Trophoblast cell (in vitro differentiated cells and primary cell): ENCODE data around the gene XXYLT1.
"Not testable (repeated sequence)": the region's sequence is repeated elsewhere in the genome, so short reads cannot be mapped to it uniquely, and the experiment has no call there.

ENCODE experiments used
- DNase-seq, 2 donors: peaks; one replicate each; pipeline ENCODE4 v3.0.0-alpha.2; 2016
- H2AFZ ChIP-seq: 2 replicates; pipeline ENCODE4 v1.6.1; 2013; ENCODE audit warnings: low read length, moderate library complexity, mild to moderate bottlenecking; ENCODE audit not compliant: insufficient read depth, poor library complexity
- H2AK5ac ChIP-seq: 2 replicates; pipeline ENCODE4 v1.6.1; 2013; ENCODE audit warnings: mild to moderate bottlenecking, low read length
- H2BK120ac ChIP-seq: 2 replicates; pipeline ENCODE4 v1.6.1; 2013; ENCODE audit warnings: low read length, mild to moderate bottlenecking, moderate library complexity; ENCODE audit not compliant: insufficient read depth, poor library complexity
- H2BK12ac ChIP-seq: 2 replicates; pipeline ENCODE4 v1.6.1; 2013; ENCODE audit warnings: mild to moderate bottlenecking, low read length, moderate library complexity
- H2BK5ac ChIP-seq: 2 replicates; pipeline ENCODE4 v1.6.1; 2013; ENCODE audit warnings: low read length, low read depth, moderate library complexity, mild to moderate bottlenecking; ENCODE audit not compliant: poor library complexity
- H3K14ac ChIP-seq: 2 replicates; pipeline ENCODE4 v1.6.1; 2013; ENCODE audit warnings: mild to moderate bottlenecking, low read length
- H3K18ac ChIP-seq: 2 replicates; pipeline ENCODE4 v1.6.1; 2013; ENCODE audit warnings: mild to moderate bottlenecking, low read length
- H3K23ac ChIP-seq: 2 replicates; pipeline ENCODE4 v1.6.1; 2013; ENCODE audit warnings: low read length
- H3K27ac ChIP-seq: 2 replicates; pipeline ENCODE4 v1.5.1; 2013; ENCODE audit warnings: low read depth, mild to moderate bottlenecking, inconsistent platforms, low read length, moderate library complexity
- H3K27me3 ChIP-seq: 2 replicates; pipeline ENCODE4 v1.6.1; 2013; ENCODE audit warnings: inconsistent platforms, mild to moderate bottlenecking, low read length, moderate library complexity; ENCODE audit not compliant: insufficient read depth
- H3K36me3 ChIP-seq, 2 experiments: 1 replicate in 1 of 2; 2 replicates in 1 of 2; pipeline ENCODE4 v1.6.1; 2013; ENCODE audit warnings: low read length in 2 of 2, mild to moderate bottlenecking in 2 of 2, moderate library complexity in 1 of 2; ENCODE audit not compliant: insufficient read depth in 2 of 2, control insufficient read depth in 1 of 2
- H3K4ac ChIP-seq: 2 replicates; pipeline ENCODE4 v1.6.1; 2013; ENCODE audit warnings: low read depth, mild to moderate bottlenecking, low read length, moderate library complexity
- H3K4me1 ChIP-seq, 2 experiments: 1 replicate in 1 of 2; 2 replicates in 1 of 2; pipeline ENCODE4 v1.6.1; 2013; ENCODE audit warnings: low read length in 2 of 2, mild to moderate bottlenecking in 2 of 2, moderate library complexity in 1 of 2; ENCODE audit not compliant: insufficient read depth in 2 of 2, control insufficient read depth in 1 of 2
- H3K4me2 ChIP-seq: 2 replicates; pipeline ENCODE4 v1.6.1; 2013; ENCODE audit warnings: inconsistent platforms, mild to moderate bottlenecking, low read length, moderate library complexity
- H3K4me3 ChIP-seq: 2 replicates; pipeline ENCODE4 v1.5.1; 2013; ENCODE audit warnings: mild to moderate bottlenecking, low read depth, low read length, inconsistent platforms
- H3K79me1 ChIP-seq: one replicate; pipeline ENCODE4 v1.6.1; 2013; ENCODE audit warnings: low read length
- H3K79me2 ChIP-seq: 2 replicates; pipeline ENCODE4 v1.6.1; 2013; ENCODE audit warnings: low read length, mild to moderate bottlenecking; ENCODE audit not compliant: control insufficient read depth, insufficient read depth, poor library complexity
- H3K9ac ChIP-seq: 2 replicates; pipeline ENCODE4 v1.6.1; 2013; ENCODE audit warnings: mild to moderate bottlenecking, low read length
- H3K9me3 ChIP-seq: 2 replicates; pipeline ENCODE4 v1.6.1; 2013; ENCODE audit warnings: low read depth, mild to moderate bottlenecking, control low read depth, inconsistent platforms, low read length; ENCODE audit not compliant: insufficient read depth
- H4K12ac ChIP-seq: 2 replicates; pipeline ENCODE4 v1.6.1; 2013; ENCODE audit warnings: low read depth, mild to moderate bottlenecking, low read length, moderate library complexity
- H4K8ac ChIP-seq: 2 replicates; pipeline ENCODE4 v1.6.1; 2013; ENCODE audit warnings: low read depth, mild to moderate bottlenecking, low read length, moderate library complexity
- H4K91ac ChIP-seq: one replicate; pipeline ENCODE4 v1.6.1; 2013; ENCODE audit warnings: low read depth, mild to moderate bottlenecking, low read length, moderate library complexity
- WGBS: extraction: QIAGEN DNeasy Blood & Tissue Kit; methylation state at CpG from one replicate; pipeline ENCODE4 v1.1.7; 2013; ENCODE audit warnings: missing lambda C conversion rate; ENCODE audit not compliant: insufficient read length, insufficient coverage; ENCODE audit errors: extremely low coverage; 5-methylcytosine and 5-hydroxymethylcytosine counted together

The XXYLT1 gene

DNA sequence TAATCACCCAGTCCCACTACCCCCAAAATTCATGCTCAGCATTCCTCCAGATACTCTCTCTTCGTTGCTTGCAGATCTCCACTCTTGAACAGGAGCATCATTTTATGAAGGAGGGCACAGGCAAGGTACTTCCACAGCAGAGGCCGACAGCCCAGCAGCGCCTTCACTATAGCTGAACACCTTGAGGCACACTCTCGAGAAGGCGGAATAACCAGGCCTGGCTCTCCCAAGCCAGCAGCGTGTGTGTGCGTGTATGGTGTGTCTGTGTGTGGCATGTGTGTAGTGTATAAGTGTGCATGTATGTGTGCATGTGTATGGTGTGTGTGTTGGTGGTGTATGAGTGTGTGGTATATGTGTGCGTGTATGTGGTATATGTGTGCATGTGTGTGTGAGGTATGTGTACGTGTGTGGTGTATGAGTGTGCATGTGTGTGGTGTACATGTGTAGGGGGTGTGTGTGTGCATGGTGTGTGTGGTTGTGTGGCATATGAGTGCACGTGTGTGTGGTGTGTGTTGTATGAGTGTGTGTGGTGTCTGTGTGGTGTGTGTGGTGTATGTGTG, 161.8 kb downstream of the XXYLT1 start:
- Histone ChIP-seq H3K4ac (no peak overlapping the region), H3K36me3 (no peaks in the 10 kb centered on the region), H2AK5ac (no peak overlapping the region), H3K4me1 (peaks cover 10 to 15% of the 10 kb centered on the region in 2 experiments), H2AFZ (no peak overlapping the region), H2BK5ac (no peak overlapping the region), H2BK12ac (no peak overlapping the region), H4K12ac (no peak overlapping the region), H3K27ac (no peak overlapping the region), H3K4me3 (peak overlapping the region; percentile 20), H3K27me3 (no peaks in the 10 kb centered on the region), H4K91ac (no peak overlapping the region), H3K9ac (no peak overlapping the region), H2BK120ac (no peak overlapping the region), H3K18ac (no peak overlapping the region), H3K14ac (no peak overlapping the region), H3K79me2 (no peaks in the 10 kb centered on the region), H4K8ac (no peak overlapping the region), H3K79me1 (peaks cover 6% of the 10 kb centered on the region), H3K23ac (peak overlapping the region; percentile 29), H3K4me2 (no peak overlapping the region), H3K9me3 (peaks cover 13% of the 10 kb centered on the region)
- 100% methylated on average over 1 of the region's 10 CpGs for WGBS
- DNase-seq: no peak

- H2BK5ac ChIP-seq: no peak overlapping the region
- peaks cover 11% of the 10 kb centered on the region for H3K9me3 ChIP-seq
- H3K9ac ChIP-seq: no peak overlapping the region
- H3K4me3 ChIP-seq: no peak overlapping the region
- no peaks in the 10 kb centered on the region for H3K36me3 ChIP-seq
- H2BK12ac ChIP-seq: no peak overlapping the region
- no peak overlapping the region for H3K27ac ChIP-seq
- H3K18ac ChIP-seq: no peak overlapping the region
- no peak overlapping the region for H2AFZ ChIP-seq
- H2BK120ac ChIP-seq: no peak overlapping the region
- no peak overlapping the region for H2AK5ac ChIP-seq
- WGBS: no CpG with 5 or more reads among the region's 8 CpGs
- H4K91ac ChIP-seq: no peak overlapping the region
- H4K12ac ChIP-seq: no peak overlapping the region
- no peaks in the 10 kb centered on the region for H3K79me2 ChIP-seq
- no peak overlapping the region for H3K4ac ChIP-seq
- H3K4me2 ChIP-seq: no peak overlapping the region
- no peak overlapping the region for H3K14ac ChIP-seq
- H3K79me1 ChIP-seq: peaks cover 9% of the 10 kb centered on the region
- no peak overlapping the region for H3K23ac ChIP-seq
- H3K4me1 ChIP-seq: peaks cover 19 to 22% of the 10 kb centered on the region in 2 experiments
- no peak overlapping the region for H4K8ac ChIP-seq
- H3K27me3 ChIP-seq: no peaks in the 10 kb centered on the region
- DNase-seq: no peak
These were observed 163.4 kb downstream of the XXYLT1 start for GRCh38 chr3:195107593-195107992.

DNA sequence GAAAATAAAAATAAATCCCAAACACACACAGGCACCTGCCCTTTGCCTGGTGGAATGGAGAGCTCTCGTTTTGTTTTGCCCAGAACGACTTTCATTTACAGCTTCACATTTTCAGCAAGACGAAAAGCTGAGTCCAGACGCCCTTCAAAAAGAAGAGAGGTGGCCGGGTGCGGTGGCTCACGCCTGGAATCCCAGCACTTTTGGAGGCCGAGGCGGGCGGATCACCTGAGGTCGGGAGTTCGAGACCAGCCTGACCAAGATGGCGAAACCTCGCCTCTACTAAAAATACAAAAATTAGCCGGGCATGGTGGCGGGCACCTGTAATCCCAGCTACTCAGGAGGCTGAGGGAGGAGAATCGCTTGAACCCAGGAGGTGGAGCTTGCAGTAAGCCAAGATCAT, 163.9 kb downstream of the XXYLT1 start:
- not testable (repeated sequence) for H2BK5ac ChIP-seq, H3K27ac ChIP-seq, H2BK12ac ChIP-seq, H3K18ac ChIP-seq, H4K91ac ChIP-seq, H4K12ac ChIP-seq, H2AFZ ChIP-seq, H3K14ac ChIP-seq, H3K27me3 ChIP-seq, H3K9ac ChIP-seq, H2AK5ac ChIP-seq, H3K23ac ChIP-seq, H3K4ac ChIP-seq, H4K8ac ChIP-seq, H3K9me3 ChIP-seq, H3K4me3 ChIP-seq, H3K79me1 ChIP-seq, H3K4me2 ChIP-seq, H3K79me2 ChIP-seq, H2BK120ac ChIP-seq, DNase-seq, H3K36me3 ChIP-seq
- H3K4me1 ChIP-seq: peaks cover 19 to 22% of the 10 kb centered on the region in 2 experiments
- no CpG with 5 or more reads among the region's 17 CpGs for WGBS

DNA sequence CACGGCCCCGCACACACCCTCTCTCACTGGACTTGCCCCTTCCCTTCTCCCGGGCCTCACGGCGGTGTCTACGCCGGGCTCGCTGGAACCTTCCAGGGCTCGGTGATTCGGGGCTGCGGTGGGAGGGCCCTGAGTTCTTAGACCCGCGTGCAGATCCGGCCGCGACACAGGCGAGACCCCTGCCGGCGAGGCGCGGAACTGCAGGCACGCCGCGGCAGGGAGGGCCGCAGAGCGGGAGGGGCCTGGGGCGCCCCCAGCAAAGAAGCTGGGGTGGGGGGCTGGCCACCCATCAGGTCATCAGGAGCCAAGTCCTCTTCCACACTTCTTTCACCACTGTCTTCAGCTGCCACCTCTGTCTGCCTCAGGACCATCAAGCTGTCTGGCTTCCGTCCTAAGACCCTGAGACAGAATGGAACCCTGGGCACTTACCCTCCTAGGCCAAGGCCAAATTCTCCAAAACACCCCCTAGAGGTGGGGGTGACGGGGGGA, 164.5 kb downstream of the XXYLT1 start:
- Histone ChIP-seq H3K27me3 (no peaks in the 10 kb centered on the region), H3K79me2 (no peaks in the 10 kb centered on the region), H3K4me1 (peaks cover 19 to 22% of the 10 kb centered on the region in 2 experiments), H3K18ac (no peak overlapping the region), H3K27ac (no peak overlapping the region), H2BK5ac (no peak overlapping the region), H2BK120ac (no peak overlapping the region), H3K4me3 (no peak overlapping the region), H2AFZ (no peak overlapping the region), H3K79me1 (peaks cover 9% of the 10 kb centered on the region), H3K4ac (no peak overlapping the region), H3K36me3 (no peaks in the 10 kb centered on the region), H3K9ac (no peak overlapping the region), H4K8ac (peak overlapping the region; percentile 8), H3K14ac (no peak overlapping the region), H2BK12ac (no peak overlapping the region), H3K4me2 (peak overlapping the region; percentile 54), H3K23ac (no peak overlapping the region), H4K12ac (no peak overlapping the region), H2AK5ac (no peak overlapping the region), H3K9me3 (peaks cover 6% of the 10 kb centered on the region), H4K91ac (no peak overlapping the region)
- WGBS: no CpG with 5 or more reads among the region's 29 CpGs
- peak; percentile 40 to 73 for DNase-seq
